CD8-positive, alpha-beta memory T cell (primary cell): ENCODE measurements around the gene BCL2L1. TPM values are rescaled to one million over a fixed set of nuclear protein-coding genes. Genes with fewer than 3 reads are reported as not detected.

Experiments used
- CTCF ChIA-PET: fragments of 350-600 bp; sonication (Branson Sonifier 250); formaldehyde crosslinking; loops from one replicate; lab custom pipeline; 2021; ENCODE audit warnings: antibody characterized with exemption; lab: Charles Lee
- POLR2A ChIA-PET: fragments of 350-600 bp; sonication (Branson Sonifier 250); formaldehyde crosslinking; loops from one replicate; lab custom pipeline; 2021; ENCODE audit warnings: antibody characterized with exemption; lab: Charles Lee
- DNase-seq, 5 donors: peaks; one replicate each; pipeline versions ENCODE4 v3.0.0 to v3.0.0-alpha.2; 2020 to 2022; ENCODE audit warnings: mixed read lengths in 1 of 5
- H3K27ac ChIP-seq: one replicate; pipeline ENCODE4 v1.7.0; 2013; ENCODE audit warnings: low read depth, mild to moderate bottlenecking, low read length, moderate library complexity
- H3K27me3 ChIP-seq: 2 replicates; pipeline ENCODE4 v1.7.0; 2013; ENCODE audit warnings: low read length, mild to moderate bottlenecking; ENCODE audit not compliant: insufficient read depth, poor library complexity, severe bottlenecking
- H3K36me3 ChIP-seq: 2 replicates; pipeline ENCODE4 v1.7.0; 2013; ENCODE audit warnings: mild to moderate bottlenecking, low read length, moderate library complexity; ENCODE audit not compliant: insufficient read depth
- H3K4me1 ChIP-seq: 2 replicates; pipeline ENCODE4 v1.7.0; 2013; ENCODE audit warnings: mild to moderate bottlenecking, low read length, moderate library complexity; ENCODE audit not compliant: insufficient read depth
- H3K4me3 ChIP-seq: 2 replicates; pipeline ENCODE4 v1.7.0; 2013; ENCODE audit warnings: mild to moderate bottlenecking, low read length
- H3K9me3 ChIP-seq: 2 replicates; pipeline ENCODE4 v1.7.0; 2013; ENCODE audit warnings: mild to moderate bottlenecking, low read length
- H3K27ac Mint-ChIP-seq, 8 donors: one replicate each; pipeline ENCODE4 v1.8.0; 2020 to 2021; ENCODE audit warnings: mixed read lengths in 8 of 8, mild to moderate bottlenecking in 6 of 8, inconsistent platforms in 3 of 8, moderate library complexity in 3 of 8
- H3K27me3 Mint-ChIP-seq, 2 donors: one replicate each; pipeline ENCODE4 v1.8.0; 2020 to 2021; ENCODE audit warnings: mixed read lengths in 2 of 2, mild to moderate bottlenecking in 1 of 2, moderate library complexity in 1 of 2
- H3K36me3 Mint-ChIP-seq, 3 donors: one replicate each; pipeline ENCODE4 v1.8.0; 2020 to 2021; ENCODE audit warnings: mixed read lengths in 3 of 3, inconsistent platforms in 1 of 3, mild to moderate bottlenecking in 1 of 3
- H3K4me1 Mint-ChIP-seq, 3 donors: one replicate each; pipeline ENCODE4 v1.8.0; 2020 to 2021; ENCODE audit warnings: mixed read lengths in 3 of 3, inconsistent platforms in 1 of 3, mild to moderate bottlenecking in 1 of 3
- H3K4me3 Mint-ChIP-seq, 7 donors: one replicate each; pipeline ENCODE4 v1.8.0; 2020 to 2021; ENCODE audit warnings: mixed read lengths in 7 of 7, mild to moderate bottlenecking in 6 of 7, moderate library complexity in 4 of 7, inconsistent platforms in 2 of 7
- H3K9me3 Mint-ChIP-seq, 5 donors: one replicate each; pipeline ENCODE4 v1.8.0; 2020 to 2022; ENCODE audit warnings: mixed read lengths in 5 of 5, mild to moderate bottlenecking in 3 of 5, moderate library complexity in 2 of 5, inconsistent platforms in 1 of 5
- polyA plus RNA-seq: library from polyadenylated mRNA; unstranded; fragments of 300-500 nt; fragmentation: Illumina TruSeq; gene quantifications from one replicate; pipeline ENCODE4 v1.2.3, GENCODE V29; 2021
- total RNA-seq, 2 experiments: library from RNA; stranded (reverse); gene quantifications; one replicate each; pipeline ENCODE4 v1.2.3, GENCODE V29; 2021

Gene BCL2L1
- total and polyA plus RNA-seq, 3 experiments from 2014 or later = 32.1 to 328 (median 328) TPM

- Histone ChIP-seq H3K4me3 (no peak overlapping the region), H3K27me3 (no peaks in the 10 kb centered on the region), H3K27ac (peak overlapping the region; percentile 17), H3K4me1 (peaks cover 32% of the 10 kb centered on the region), H3K36me3 (peaks cover 13% of the 10 kb centered on the region), H3K9me3 (no peaks in the 10 kb centered on the region)
- Mint-ChIP-seq H3K36me3 (peaks cover 4 to 47% (median 14%) of the 10 kb centered on the region in 3 donors), H3K27me3 (no peaks in the 10 kb centered on the region), H3K9me3 (no peaks in the 10 kb centered on the region), H3K4me1 (peaks cover 55 to 65% (median 60%) of the 10 kb centered on the region in 3 donors), H3K27ac (peak overlapping the region; percentile 44 to 99 (median 84)), H3K4me3 (peak overlapping the region in 2 of 7 donors; percentile 0 to 37)
- DNase-seq = no peak
- CTCF ChIA-PET = interaction anchor here (0.7 to 2.8 kb wide), 3 partner anchors 24 to 38 kb away, joined by 3 to 17 read pairs (median 4); no protein-coding TSS in a partner anchor
- POLR2A ChIA-PET = no interaction called here
These were observed 22.6 kb downstream of the BCL2L1 start for GRCh38 chr20:31699801-31700728.

GRCh38 chr20:31698803-31699718 is 23.6 kb downstream of the BCL2L1 start:
- Histone ChIP-seq H3K9me3 (no peaks in the 10 kb centered on the region), H3K27ac (peak overlapping the region; percentile 17), H3K4me3 (no peak overlapping the region), H3K4me1 (peaks cover 32% of the 10 kb centered on the region), H3K27me3 (no peaks in the 10 kb centered on the region), H3K36me3 (peaks cover 7% of the 10 kb centered on the region)
- H3K27me3 Mint-ChIP-seq = no peaks in the 10 kb centered on the region
- no peaks in the 10 kb centered on the region for H3K9me3 Mint-ChIP-seq
- CTCF ChIA-PET = interaction anchor here (0.7 to 2.8 kb wide), 5 partner anchors 19 to 37 kb away, joined by 3 to 17 read pairs (median 4); no protein-coding TSS in a partner anchor
- H3K27ac Mint-ChIP-seq = peak overlapping the region; percentile 39 to 95 (median 86)
- H3K4me1 Mint-ChIP-seq = peaks cover 58 to 67% (median 61%) of the 10 kb centered on the region in 3 donors
- DNase-seq = no peak
- peak overlapping the region in 1 of 7 donors; percentile 55 for H3K4me3 Mint-ChIP-seq
- POLR2A ChIA-PET = no interaction called here
- H3K36me3 Mint-ChIP-seq = peaks cover 4 to 41% (median 11%) of the 10 kb centered on the region in 3 donors

GRCh38 chr20:31698243-31698802 is 24.3 kb downstream of the BCL2L1 start:
- Mint-ChIP-seq H3K27me3 (no peaks in the 10 kb centered on the region), H3K4me1 (peaks cover 62 to 73% (median 68%) of the 10 kb centered on the region in 3 donors), H3K9me3 (no peaks in the 10 kb centered on the region), H3K4me3 (no peak overlapping the region), H3K27ac (peak overlapping the region in 7 of 8 donors; percentile 39 to 94 (median 88)), H3K36me3 (peaks cover 4 to 42% (median 11%) of the 10 kb centered on the region in 3 donors)
- POLR2A ChIA-PET = no interaction called here
- no peak overlapping the region for H3K4me3 ChIP-seq
- H3K4me1 ChIP-seq = peaks cover 32% of the 10 kb centered on the region
- no peak overlapping the region for H3K27ac ChIP-seq
- peaks cover 7% of the 10 kb centered on the region for H3K36me3 ChIP-seq
- H3K9me3 ChIP-seq = no peaks in the 10 kb centered on the region
- no peaks in the 10 kb centered on the region for H3K27me3 ChIP-seq
- CTCF ChIA-PET = interaction anchor here (0.9 to 2.8 kb wide), 3 partner anchors 20 to 26 kb away, joined by 4 to 17 read pairs (median 5); no protein-coding TSS in a partner anchor
- no peak for DNase-seq

GRCh38 chr20:31695849-31696804 is 26.5 kb downstream of the BCL2L1 start:
- Mint-ChIP-seq H3K4me3 (peak overlapping the region in 1 of 7 donors; percentile 29), H3K9me3 (no peaks in the 10 kb centered on the region), H3K27me3 (no peaks in the 10 kb centered on the region), H3K27ac (peak overlapping the region; percentile 48 to 96 (median 76)), H3K4me1 (peaks cover 61 to 81% (median 73%) of the 10 kb centered on the region in 3 donors), H3K36me3 (peaks cover 0 to 47% (median 7%) of the 10 kb centered on the region in 3 donors)
- DNase-seq = no peak
- ChIA-PET POLR2A (interaction anchor here (0.5 kb wide), 1 partner anchor 12 kb away, joined by 3 read pairs; no protein-coding TSS in a partner anchor), CTCF (interaction anchor here (0.9 to 2.6 kb wide), 4 partner anchors 24 to 84 kb away, joined by 3 to 15 read pairs (median 3); no protein-coding TSS in a partner anchor)
- Histone ChIP-seq H3K9me3 (no peaks in the 10 kb centered on the region), H3K27me3 (no peaks in the 10 kb centered on the region), H3K4me3 (no peak overlapping the region), H3K4me1 (peaks cover 41% of the 10 kb centered on the region), H3K27ac (no peak overlapping the region), H3K36me3 (peaks cover 12% of the 10 kb centered on the region)

- H3K4me3 Mint-ChIP-seq = peak overlapping the region in 2 of 7 donors; percentile 0 to 21
- Histone ChIP-seq H3K36me3 (peaks cover 12% of the 10 kb centered on the region), H3K27ac (peak overlapping the region; percentile 27), H3K4me1 (peaks cover 32% of the 10 kb centered on the region), H3K27me3 (no peaks in the 10 kb centered on the region), H3K4me3 (no peak overlapping the region), H3K9me3 (no peaks in the 10 kb centered on the region)
- ChIA-PET POLR2A (no interaction called here), CTCF (interaction anchor here (1.0 to 2.6 kb wide), 5 partner anchors 10 to 34 kb away, joined by 3 to 15 read pairs (median 3); no protein-coding TSS in a partner anchor)
- no peaks in the 10 kb centered on the region for H3K27me3 Mint-ChIP-seq
- peaks cover 56 to 78% (median 69%) of the 10 kb centered on the region in 3 donors for H3K4me1 Mint-ChIP-seq
- no peak for DNase-seq
- peaks cover 0 to 47% (median 7%) of the 10 kb centered on the region in 3 donors for H3K36me3 Mint-ChIP-seq
- peak overlapping the region; percentile 48 to 96 (median 84) for H3K27ac Mint-ChIP-seq
- H3K9me3 Mint-ChIP-seq = no peaks in the 10 kb centered on the region
These were observed 27.6 kb downstream of the BCL2L1 start for GRCh38 chr20:31694842-31695593.

- peak overlapping the region; percentile 48 to 96 (median 84) for H3K27ac Mint-ChIP-seq
- H3K4me1 Mint-ChIP-seq = peaks cover 50 to 69% (median 60%) of the 10 kb centered on the region in 3 donors
- Histone ChIP-seq H3K9me3 (no peaks in the 10 kb centered on the region), H3K4me1 (peaks cover 23% of the 10 kb centered on the region), H3K27me3 (no peaks in the 10 kb centered on the region), H3K27ac (peak overlapping the region; percentile 27), H3K4me3 (no peak overlapping the region), H3K36me3 (peaks cover 9% of the 10 kb centered on the region)
- ChIA-PET CTCF (interaction anchor here (1.3 to 1.5 kb wide), 4 partner anchors 9 to 32 kb away, joined by 3 to 13 read pairs (median 5); partner anchors contain the start of gene BCL2L1), POLR2A (no interaction called here)
- no peak for DNase-seq
- no peaks in the 10 kb centered on the region for H3K27me3 Mint-ChIP-seq
- H3K4me3 Mint-ChIP-seq = peak overlapping the region in 2 of 7 donors; percentile 18 to 19
- peaks cover 0 to 43% (median 10%) of the 10 kb centered on the region in 3 donors for H3K36me3 Mint-ChIP-seq
- H3K9me3 Mint-ChIP-seq = no peaks in the 10 kb centered on the region
These were observed 28.5 kb downstream of the BCL2L1 start for GRCh38 chr20:31693987-31694661.
